ENCODE measurements around the gene PLCB2. TPM values are rescaled to one million over a fixed set of nuclear protein-coding genes. Genes with fewer than 3 reads are reported as not detected.
A peak's percentile ranks its signal among the peaks of the same experiment; 100 is the strongest.

The PLCB2 gene
- total RNA-seq = 0.81 and 1.2 TPM in 2 replicates

GRCh38 chr15:40307421-40308211, at the start of gene PLCB2:
TSS of gene PLCB2 (minus strand) at chr15:40307935. CDS start at chr15:40307672, 263 bp downstream.
- DNase-seq (ENCODE audit: low read depth) = no peak
- TF ChIP-seq, protein P1, sequence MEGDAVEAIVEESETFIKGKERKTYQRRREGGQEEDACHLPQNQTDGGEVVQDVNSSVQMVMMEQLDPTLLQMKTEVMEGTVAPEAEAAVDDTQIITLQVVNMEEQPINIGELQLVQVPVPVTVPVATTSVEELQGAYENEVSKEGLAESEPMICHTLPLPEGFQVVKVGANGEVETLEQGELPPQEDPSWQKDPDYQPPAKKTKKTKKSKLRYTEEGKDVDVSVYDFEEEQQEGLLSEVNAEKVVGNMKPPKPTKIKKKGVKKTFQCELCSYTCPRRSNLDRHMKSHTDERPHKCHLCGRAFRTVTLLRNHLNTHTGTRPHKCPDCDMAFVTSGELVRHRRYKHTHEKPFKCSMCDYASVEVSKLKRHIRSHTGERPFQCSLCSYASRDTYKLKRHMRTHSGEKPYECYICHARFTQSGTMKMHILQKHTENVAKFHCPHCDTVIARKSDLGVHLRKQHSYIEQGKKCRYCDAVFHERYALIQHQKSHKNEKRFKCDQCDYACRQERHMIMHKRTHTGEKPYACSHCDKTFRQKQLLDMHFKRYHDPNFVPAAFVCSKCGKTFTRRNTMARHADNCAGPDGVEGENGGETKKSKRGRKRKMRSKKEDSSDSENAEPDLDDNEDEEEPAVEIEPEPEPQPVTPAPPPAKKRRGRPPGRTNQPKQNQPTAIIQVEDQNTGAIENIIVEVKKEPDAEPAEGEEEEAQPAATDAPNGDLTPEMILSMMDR (conservative IDR thresholded peaks at IDR 0.05; ENCODE audit: low read depth, low read length) = peak; percentile 25
- H3K4me3 ChIP-seq (ENCODE audit: low read depth, low read length) = no peak within 1 kb of the TSS

DNA sequence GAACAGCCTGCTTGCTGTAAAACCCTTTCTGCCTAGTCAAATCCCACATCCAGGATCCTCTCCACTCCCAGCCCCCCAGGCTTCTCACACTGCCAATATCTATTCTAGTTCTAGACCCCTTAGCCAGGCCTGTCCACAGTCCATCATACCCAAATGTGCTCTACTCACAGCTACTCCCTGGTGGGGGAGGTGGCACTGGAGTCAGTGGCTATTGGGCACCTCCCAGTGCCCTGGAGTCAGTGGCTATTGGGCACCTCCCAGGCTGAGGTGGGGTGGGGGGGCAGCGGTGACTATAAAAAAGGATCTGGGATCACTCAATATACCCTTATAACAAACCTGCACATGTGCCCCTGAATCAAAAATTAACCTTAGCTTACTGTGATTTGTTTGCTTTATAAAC, 49.5 kb upstream of the PLCB2 start:
- H3K4me3 ChIP-seq (ENCODE audit: low read depth, low read length) = no peak overlapping the region
- TF ChIP-seq, protein P1 (conservative IDR thresholded peaks at IDR 0.05; ENCODE audit: low read depth, low read length) = no peak
- DNase-seq (ENCODE audit: low read depth) = no peak

DNA sequence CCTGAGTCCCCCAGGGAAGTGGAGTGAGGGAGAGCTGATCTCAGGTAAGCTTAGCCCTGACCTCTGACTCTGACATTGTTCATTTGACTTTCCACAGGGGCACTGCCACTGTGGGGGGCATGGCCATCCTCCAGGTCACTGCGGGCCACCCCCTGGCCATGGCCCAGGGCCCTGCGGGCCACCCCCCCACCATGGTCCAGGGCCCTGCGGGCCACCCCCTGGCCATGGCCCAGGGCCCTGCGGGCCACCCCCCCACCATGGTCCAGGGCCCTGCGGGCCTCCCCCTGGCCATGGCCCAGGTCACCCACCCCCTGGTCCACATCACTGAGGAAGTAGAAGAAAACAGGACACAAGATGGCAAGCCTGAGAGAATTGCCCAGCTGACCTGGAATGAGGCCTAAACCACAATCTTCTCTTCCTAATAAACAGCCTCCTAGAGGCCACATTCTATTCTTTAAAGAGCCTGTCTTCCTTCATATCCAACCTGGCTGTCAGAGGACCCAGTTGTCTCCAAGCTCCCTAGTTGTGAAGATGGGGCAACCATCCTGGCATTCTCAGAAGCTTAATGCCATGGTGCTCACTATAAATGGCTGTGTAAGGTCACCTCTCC, 48.3 kb upstream of the PLCB2 start:
- no peak for DNase-seq (ENCODE audit: low read depth)
- TF ChIP-seq, protein P1 (conservative IDR thresholded peaks at IDR 0.05; ENCODE audit: low read depth, low read length) = no peak
- H3K4me3 ChIP-seq (ENCODE audit: low read depth, low read length) = no peak overlapping the region

DNA sequence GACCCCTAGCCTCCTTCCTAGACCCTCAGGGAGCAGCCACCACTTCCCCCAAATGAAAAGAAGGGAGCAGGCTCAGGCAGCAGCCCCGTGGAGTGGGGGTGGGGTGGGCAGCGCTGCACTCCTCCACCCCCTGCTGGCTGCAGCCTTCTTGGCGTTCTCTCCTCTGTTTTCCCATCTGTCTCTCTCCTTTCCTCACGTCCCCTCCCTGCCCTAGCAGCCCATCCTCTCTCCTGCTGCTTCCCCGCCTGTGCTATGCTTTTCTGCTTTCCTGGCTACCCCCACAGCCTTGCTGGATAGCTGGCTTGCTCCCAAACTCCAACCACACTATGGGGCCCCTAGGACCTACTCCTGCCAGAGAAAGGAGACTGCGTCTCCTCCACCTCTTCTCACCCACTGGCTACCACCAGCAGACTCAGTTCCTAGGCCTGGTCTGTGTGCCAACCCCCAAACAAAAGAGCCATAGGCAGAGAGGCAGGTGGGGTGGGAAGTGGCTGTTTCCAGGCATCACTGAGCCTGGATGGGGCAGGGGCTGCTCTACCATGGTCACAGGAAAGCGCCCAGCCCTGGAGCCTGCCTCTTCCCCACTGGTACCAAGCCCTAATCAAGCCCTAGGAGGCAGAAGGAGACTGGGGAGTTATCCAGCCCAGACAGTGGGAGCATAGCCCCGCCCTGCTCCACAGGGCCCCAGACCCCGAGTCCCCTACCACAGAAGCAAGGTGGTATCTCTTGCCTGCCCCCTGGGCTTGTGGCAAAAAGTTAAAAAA, 46.9 kb upstream of the PLCB2 start:
- TF ChIP-seq, protein P1 (conservative IDR thresholded peaks at IDR 0.05; ENCODE audit: low read depth, low read length) = peak; percentile 67
- DNase-seq (ENCODE audit: low read depth) = no peak

DNA sequence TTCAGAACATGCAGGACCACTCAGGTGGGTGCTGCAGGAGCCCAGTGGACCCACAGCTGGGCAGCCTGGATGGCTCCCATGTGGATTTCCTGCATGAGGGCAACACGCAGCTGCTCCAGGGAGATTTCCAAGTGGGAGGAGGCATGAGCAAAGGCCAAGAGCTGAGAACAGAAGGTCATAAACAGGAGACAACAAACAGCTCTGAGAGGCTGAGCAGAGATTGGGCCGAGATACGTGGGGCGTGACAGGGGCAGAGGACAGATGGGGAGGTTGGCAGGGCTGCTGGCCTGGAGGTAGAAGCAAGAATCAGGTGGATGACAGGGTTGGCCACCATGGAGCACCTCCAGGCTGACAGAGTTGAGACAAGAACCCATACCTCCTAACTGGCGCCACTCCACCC, 46.0 kb upstream of the PLCB2 start:
- TF ChIP-seq, protein P1 (conservative IDR thresholded peaks at IDR 0.05; ENCODE audit: low read depth, low read length) = no peak
- no peak for DNase-seq (ENCODE audit: low read depth)
- H3K4me3 ChIP-seq (ENCODE audit: low read depth, low read length) = no peak overlapping the region

More for the DNA sequence above, 46.9 kb upstream of the PLCB2 start:
- no peak overlapping the region for H3K4me3 ChIP-seq (ENCODE audit: low read depth, low read length)

GRCh38 chr15:40352281-40352901, 44.7 kb upstream of the PLCB2 start:
- no peak for DNase-seq (ENCODE audit: low read depth)
- no peak overlapping the region for H3K4me3 ChIP-seq (ENCODE audit: low read depth, low read length)
- TF ChIP-seq, protein P1 (conservative IDR thresholded peaks at IDR 0.05; ENCODE audit: low read depth, low read length) = no peak
